ENCODE data around the gene HOXA4.

The HOXA4 gene

GRCh38 chr7:27126596-27127327 is 3.8 kb downstream of the HOXA4 start:
- no peak overlapping the region for H3K4me3 ChIP-seq (ENCODE audit: low read depth, low read length)
- no peak for DNase-seq (ENCODE audit: low read depth)
- no peak for TF ChIP-seq CTCF (IDR thresholded peaks at IDR 0.05; ENCODE audit: insufficient read depth, low read depth, low read length, missing control alignments)

GRCh38 chr7:27125986-27126394 is 4.6 kb downstream of the HOXA4 start:
- TF ChIP-seq CTCF (IDR thresholded peaks at IDR 0.05; ENCODE audit: insufficient read depth, low read depth, low read length, missing control alignments) = no peak
- DNase-seq (ENCODE audit: low read depth) = no peak
- no peak overlapping the region for H3K4me3 ChIP-seq (ENCODE audit: low read depth, low read length)

GRCh38 chr7:27124902-27125689 is 5.5 kb downstream of the HOXA4 start:
- TF ChIP-seq CTCF (IDR thresholded peaks at IDR 0.05; ENCODE audit: insufficient read depth, low read depth, low read length, missing control alignments) = no peak
- no peak overlapping the region for H3K4me3 ChIP-seq (ENCODE audit: low read depth, low read length)
- DNase-seq (ENCODE audit: low read depth) = no peak

- no peak for DNase-seq (ENCODE audit: low read depth)
- H3K4me3 ChIP-seq (ENCODE audit: low read depth, low read length) = no peak overlapping the region
- no peak for TF ChIP-seq CTCF (IDR thresholded peaks at IDR 0.05; ENCODE audit: insufficient read depth, low read depth, low read length, missing control alignments)
Observed at GRCh38 chr7:27124096-27124901, 6.3 kb downstream of the HOXA4 start.

- no peak for DNase-seq (ENCODE audit: low read depth)
- no peak overlapping the region for H3K4me3 ChIP-seq (ENCODE audit: low read depth, low read length)
- no peak for TF ChIP-seq CTCF (IDR thresholded peaks at IDR 0.05; ENCODE audit: insufficient read depth, low read depth, low read length, missing control alignments)
Observed at GRCh38 chr7:27123477-27124053, 7.0 kb downstream of the HOXA4 start.

- TF ChIP-seq CTCF (IDR thresholded peaks at IDR 0.05; ENCODE audit: insufficient read depth, low read depth, low read length, missing control alignments) = no peak
- DNase-seq (ENCODE audit: low read depth) = no peak
- H3K4me3 ChIP-seq (ENCODE audit: low read depth, low read length) = no peak overlapping the region
Observed at GRCh38 chr7:27123007-27123476, 7.5 kb downstream of the HOXA4 start.

All from GM12865 (cell line).